Astrocyte (in vitro differentiated cells and primary cell): ENCODE measurements around the gene SLC6A9. TPM values are rescaled to one million over a fixed set of nuclear protein-coding genes. Genes with fewer than 3 reads are reported as not detected.

ENCODE experiments used
- DNase-seq: peaks from one replicate; pipeline ENCODE4 v3.0.0-alpha.2; 2010; ENCODE audit warnings: low read depth
- FAIRE-seq: peaks from 2 replicates; lab custom pipeline; 2011; peaks lifted over from hg19 to GRCh38; lab: Jason Lieb, UNC
- H2AFZ ChIP-seq: 2 replicates; pipeline ENCODE4 v1.6.0; 2012; ENCODE audit warnings: low read depth, low read length, inconsistent platforms
- H3K27ac ChIP-seq: 2 replicates; pipeline ENCODE4 v1.5.1; 2011; ENCODE audit warnings: low read depth, low read length, inconsistent platforms
- H3K27me3 ChIP-seq: 2 replicates; pipeline ENCODE4 v1.6.0; 2011; ENCODE audit warnings: low read length, inconsistent platforms; ENCODE audit not compliant: insufficient read depth
- H3K36me3 ChIP-seq: 2 replicates; pipeline ENCODE4 v1.5.1; 2011; ENCODE audit warnings: low read length, inconsistent platforms; ENCODE audit not compliant: insufficient read depth
- H3K4me1 ChIP-seq: 2 replicates; pipeline ENCODE4 v1.5.1; 2011; ENCODE audit warnings: low read length, inconsistent platforms; ENCODE audit not compliant: insufficient read depth
- H3K4me2 ChIP-seq: 2 replicates; pipeline ENCODE4 v1.6.0; 2012; ENCODE audit warnings: low read length, inconsistent platforms
- H3K4me3 ChIP-seq: 2 replicates; pipeline ENCODE4 v1.5.1; 2011; ENCODE audit warnings: low read depth, mild to moderate bottlenecking, low read length, inconsistent platforms; ENCODE audit not compliant: insufficient read depth
- H3K79me2 ChIP-seq: 2 replicates; pipeline ENCODE4 v1.6.0; 2012; ENCODE audit warnings: mild to moderate bottlenecking, low read length, inconsistent platforms; ENCODE audit not compliant: insufficient read depth
- H3K9ac ChIP-seq: 2 replicates; pipeline ENCODE4 v1.6.0; 2012; ENCODE audit warnings: mild to moderate bottlenecking, low read length, inconsistent platforms
- H3K9me3 ChIP-seq: 2 replicates; pipeline ENCODE4 v1.5.1; 2012; ENCODE audit warnings: low read depth, mild to moderate bottlenecking, low read length, inconsistent platforms; ENCODE audit not compliant: insufficient read depth
- H4K20me1 ChIP-seq: 2 replicates; pipeline ENCODE4 v1.6.0; 2012; ENCODE audit warnings: low read length, inconsistent platforms; ENCODE audit not compliant: insufficient read depth
- H3K27ac Mint-ChIP-seq: one replicate; pipeline ENCODE4 v1.8.0; 2021; ENCODE audit warnings: mild to moderate bottlenecking, mixed read lengths; ENCODE audit not compliant: unreplicated experiment
- H3K27me3 Mint-ChIP-seq: one replicate; pipeline ENCODE4 v1.8.0; 2021; ENCODE audit warnings: low read depth, mixed read lengths; ENCODE audit not compliant: unreplicated experiment
- H3K36me3 Mint-ChIP-seq: one replicate; pipeline ENCODE4 v1.8.0; 2021; ENCODE audit warnings: low read depth, mixed read lengths; ENCODE audit not compliant: unreplicated experiment
- H3K4me1 Mint-ChIP-seq: one replicate; pipeline ENCODE4 v1.8.0; 2021; ENCODE audit warnings: low read depth, mixed read lengths; ENCODE audit not compliant: unreplicated experiment
- H3K4me3 Mint-ChIP-seq: one replicate; pipeline ENCODE4 v1.8.0; 2021; ENCODE audit warnings: mild to moderate bottlenecking, moderate library complexity, mixed read lengths; ENCODE audit not compliant: unreplicated experiment
- H3K9me3 Mint-ChIP-seq: one replicate; pipeline ENCODE4 v1.8.0; 2021; ENCODE audit warnings: mild to moderate bottlenecking, mixed read lengths; ENCODE audit not compliant: unreplicated experiment
- CTCF ChIP-seq: IDR thresholded peaks from 2 replicates; pipeline ENCODE4 v1.5.1; 2011; ENCODE audit warnings: low read depth, mild to moderate bottlenecking, inconsistent platforms, low read length, moderate library complexity; ENCODE audit not compliant: insufficient read depth
- EZH2 ChIP-seq: IDR thresholded peaks from 2 replicates; pipeline ENCODE4 v1.6.1; 2012; ENCODE audit warnings: mild to moderate bottlenecking, low read length, inconsistent platforms; ENCODE audit not compliant: insufficient read depth
- total RNA-seq: library from RNA; stranded (reverse); gene quantifications from 2 replicates; pipeline ENCODE4 v1.2.1, GENCODE V29; 2021

The SLC6A9 gene
- total RNA-seq, 1 donor from 2014 or later = 45.2 TPM

DNA sequence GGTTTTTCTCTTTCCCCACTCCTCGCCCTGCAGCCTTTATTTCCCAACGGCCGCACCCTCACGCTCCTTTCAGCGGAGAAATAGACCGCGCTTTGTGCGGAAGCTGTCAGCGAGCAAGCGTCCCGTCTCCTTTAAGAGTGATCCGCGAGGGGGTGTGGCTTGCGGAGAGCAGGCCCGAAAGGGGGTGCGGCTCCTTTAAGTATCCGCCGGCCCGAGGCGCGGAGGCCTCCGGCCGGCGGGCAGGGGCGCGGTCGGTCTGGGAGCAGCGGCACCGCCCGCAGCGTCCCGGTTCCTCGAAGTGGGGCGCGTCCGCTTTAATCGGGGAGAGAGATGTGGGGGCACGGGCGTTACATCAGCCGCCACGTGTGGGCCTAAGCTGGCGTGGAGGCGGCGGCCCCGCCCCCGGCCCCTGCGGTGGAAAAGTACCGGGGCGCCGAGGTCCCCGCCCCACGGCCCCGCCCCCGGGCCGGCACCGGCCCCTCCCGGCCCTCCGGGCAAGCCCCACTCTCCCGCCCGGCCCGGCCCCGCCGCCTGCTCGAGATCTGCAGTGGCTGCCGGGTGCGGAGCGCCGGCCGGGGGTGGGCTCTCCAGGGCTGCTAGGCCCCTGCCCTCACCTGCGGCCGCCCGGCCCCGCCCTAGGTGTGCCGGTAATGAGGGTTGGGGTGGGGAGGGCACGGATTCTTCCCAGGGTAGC lies 1.2 kb downstream of the SLC6A9 start:
- H4K20me1 ChIP-seq = no peaks in the 10 kb centered on the region
- no peaks in the 10 kb centered on the region for H3K9me3 ChIP-seq
- no peaks in the 10 kb centered on the region for H3K36me3 ChIP-seq
- Mint-ChIP-seq H3K4me1 (peaks cover 16% of the 10 kb centered on the region), H3K9me3 (no peaks in the 10 kb centered on the region), H3K27me3 (peaks cover 3% of the 10 kb centered on the region), H3K4me3 (peak overlapping the region; percentile 96), H3K36me3 (peaks cover 5% of the 10 kb centered on the region), H3K27ac (peak overlapping the region; percentile 96)
- no peaks in the 10 kb centered on the region for H3K27me3 ChIP-seq
- no peak for TF ChIP-seq EZH2
- TF ChIP-seq CTCF = no peak
- H3K27ac ChIP-seq = peak overlapping the region; percentile 55
- FAIRE-seq = no peak
- peak; percentile 79 for DNase-seq
- peak overlapping the region; percentile 73 for H3K9ac ChIP-seq
- peak overlapping the region; percentile 77 for H3K4me3 ChIP-seq
- H2AFZ ChIP-seq = peak overlapping the region; percentile 82
- no peaks in the 10 kb centered on the region for H3K79me2 ChIP-seq
- H3K4me2 ChIP-seq = peak overlapping the region; percentile 95
- peaks cover 15% of the 10 kb centered on the region for H3K4me1 ChIP-seq

DNA sequence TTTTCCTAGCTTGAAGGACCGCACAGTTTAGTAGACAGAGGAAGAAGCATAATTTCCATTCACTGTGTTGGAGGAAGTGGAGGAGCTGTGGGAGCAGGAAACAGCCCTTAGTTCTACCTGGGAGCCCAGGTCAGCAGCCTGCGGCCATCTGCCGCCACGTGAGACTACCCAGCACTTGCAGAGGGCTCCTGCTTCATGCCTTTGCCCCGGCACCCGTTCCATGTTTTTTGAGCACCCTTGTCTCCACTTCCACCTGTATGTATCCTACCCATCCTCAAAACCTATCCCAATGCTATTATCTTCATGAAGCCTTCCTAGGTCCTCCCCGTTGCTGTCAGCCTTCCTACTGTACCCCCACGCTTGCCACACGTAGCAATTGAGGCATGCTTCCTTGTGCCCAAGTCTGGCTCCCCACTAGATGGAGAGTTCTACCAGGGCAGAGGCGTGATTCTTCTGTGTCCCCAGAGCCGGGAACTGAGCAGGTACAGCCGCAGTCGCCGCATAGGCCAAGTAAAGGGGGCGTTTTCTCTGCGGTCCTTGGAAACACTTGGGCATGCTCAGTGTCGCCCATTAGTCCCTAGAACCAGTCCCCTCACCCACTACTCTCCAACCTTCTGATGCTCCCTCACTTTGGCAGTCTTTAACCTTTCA lies 1.9 kb downstream of the SLC6A9 start:
- peaks cover 16% of the 10 kb centered on the region for H3K4me1 Mint-ChIP-seq
- no peak for TF ChIP-seq EZH2
- no peak for TF ChIP-seq CTCF
- peaks cover 5% of the 10 kb centered on the region for H3K27me3 Mint-ChIP-seq
- Histone ChIP-seq H3K4me2 (peak overlapping the region; percentile 95), H3K4me1 (peaks cover 15% of the 10 kb centered on the region), H3K9me3 (no peaks in the 10 kb centered on the region), H3K36me3 (no peaks in the 10 kb centered on the region), H3K27me3 (no peaks in the 10 kb centered on the region), H3K4me3 (peak overlapping the region; percentile 77), H3K79me2 (no peaks in the 10 kb centered on the region), H3K27ac (no peak overlapping the region), H3K9ac (peak overlapping the region; percentile 73), H2AFZ (peak overlapping the region; percentile 82), H4K20me1 (no peaks in the 10 kb centered on the region)
- DNase-seq (no peak), FAIRE-seq (no peak)
- H3K4me3 Mint-ChIP-seq = peak overlapping the region; percentile 96
- peaks cover 12% of the 10 kb centered on the region for H3K36me3 Mint-ChIP-seq
- peak overlapping the region; percentile 96 for H3K27ac Mint-ChIP-seq
- H3K9me3 Mint-ChIP-seq = no peaks in the 10 kb centered on the region

DNA sequence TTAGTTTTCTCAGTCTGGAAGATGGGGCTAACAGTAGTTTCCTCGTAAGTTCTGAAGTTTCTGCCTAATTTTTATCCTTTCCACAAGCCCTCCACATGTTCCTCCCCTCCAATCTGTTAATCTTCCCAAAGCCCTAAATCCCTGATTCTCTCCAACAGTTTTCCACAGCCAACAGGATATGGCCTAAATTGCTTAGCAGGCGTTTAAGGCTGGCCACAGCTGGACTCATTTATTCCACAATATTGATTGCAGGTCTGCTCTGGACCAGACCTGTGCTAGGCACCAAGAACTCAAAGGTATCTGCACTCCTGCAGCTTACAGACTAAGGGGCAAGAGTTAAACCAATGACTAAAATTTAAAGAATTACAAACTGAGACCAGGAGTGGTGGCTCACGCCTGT lies 3.9 kb downstream of the SLC6A9 start:
- Mint-ChIP-seq H3K36me3 (peaks cover 19% of the 10 kb centered on the region), H3K27ac (no peak overlapping the region), H3K4me3 (no peak overlapping the region), H3K9me3 (no peaks in the 10 kb centered on the region), H3K4me1 (peaks cover 16% of the 10 kb centered on the region), H3K27me3 (peaks cover 5% of the 10 kb centered on the region)
- DNase-seq (no peak), FAIRE-seq (no peak)
- no peaks in the 10 kb centered on the region for H3K36me3 ChIP-seq
- H4K20me1 ChIP-seq = no peaks in the 10 kb centered on the region
- no peak overlapping the region for H3K4me2 ChIP-seq
- H3K4me1 ChIP-seq = peaks cover 15% of the 10 kb centered on the region
- no peak overlapping the region for H3K9ac ChIP-seq
- no peak overlapping the region for H3K27ac ChIP-seq
- no peak overlapping the region for H2AFZ ChIP-seq
- H3K27me3 ChIP-seq = no peaks in the 10 kb centered on the region
- TF ChIP-seq EZH2 (no peak), CTCF (no peak)
- no peaks in the 10 kb centered on the region for H3K79me2 ChIP-seq
- H3K9me3 ChIP-seq = no peaks in the 10 kb centered on the region
- H3K4me3 ChIP-seq = no peak overlapping the region
